HL-60/S4 treated with retinoic acid at 250 ng/mL for 4 days and 3 days (cell line): ENCODE measurements around the gene CCDC187.
"Not testable (repeated sequence)": the region's sequence is repeated elsewhere in the genome, so short reads cannot be mapped to it uniquely, and the experiment has no call there.

Experiments
- in situ Hi-C: fragments of 300-500 bp; cut with MboI; formaldehyde crosslinking; loops from 2 replicates; pipeline ENCODE4 v1.7.0; 2022; ENCODE audit warnings: low sequenced_read_pairs

CCDC187 gene

GRCh38 chr9:136303825-136304416, at the start of gene CCDC187:
TSS of gene CCDC187 (minus strand) at chr9:136304094. CDS start at chr9:136303830, 264 bp downstream.
- in situ Hi-C loops: no loop called here

GRCh38 chr9:136353088-136353487, 49.2 kb upstream of the CCDC187 start:
- in situ Hi-C loops: no loop called here

- in situ Hi-C loops: no loop called here
Measured at GRCh38 chr9:136352682-136353081, 48.8 kb upstream of the CCDC187 start.

- in situ Hi-C loops: not testable (repeated sequence)
Measured at GRCh38 chr9:136351868-136352267, 48.0 kb upstream of the CCDC187 start.

GRCh38 chr9:136351252-136351800, 47.4 kb upstream of the CCDC187 start:
- in situ Hi-C loops: no loop called here

GRCh38 chr9:136349546-136349945, 45.7 kb upstream of the CCDC187 start:
- in situ Hi-C loops: no loop called here

GRCh38 chr9:136348691-136349090, 44.8 kb upstream of the CCDC187 start:
- in situ Hi-C loops: no loop called here

- in situ Hi-C loops: no loop called here
Measured at GRCh38 chr9:136347472-136348256, 43.8 kb upstream of the CCDC187 start.

- in situ Hi-C loops: no loop called here
Measured at GRCh38 chr9:136346927-136347465, 43.1 kb upstream of the CCDC187 start.

GRCh38 chr9:136346157-136346481, 42.2 kb upstream of the CCDC187 start:
- in situ Hi-C loops: no loop called here

GRCh38 chr9:136345281-136346156, 41.6 kb upstream of the CCDC187 start:
- in situ Hi-C loops: no loop called here

GRCh38 chr9:136344544-136345280, 40.8 kb upstream of the CCDC187 start:
- in situ Hi-C loops: no loop called here

- in situ Hi-C loops: no loop called here
Measured at GRCh38 chr9:136343884-136344269, 40.0 kb upstream of the CCDC187 start.

- in situ Hi-C loops: no loop called here
Measured at GRCh38 chr9:136343121-136343883, 39.4 kb upstream of the CCDC187 start.

- in situ Hi-C loops: no loop called here
Measured at GRCh38 chr9:136342181-136343120, 38.6 kb upstream of the CCDC187 start.

GRCh38 chr9:136341769-136342168, 37.9 kb upstream of the CCDC187 start:
- in situ Hi-C loops: no loop called here

- in situ Hi-C loops: no loop called here
Measured at GRCh38 chr9:136341042-136341655, 37.3 kb upstream of the CCDC187 start.

GRCh38 chr9:136340356-136341041, 36.6 kb upstream of the CCDC187 start:
- in situ Hi-C loops: no loop called here
